IMR-90 (cell line): Measurements from ENCODE around the gene DOCK4. TPM values are rescaled to one million over a fixed set of nuclear protein-coding genes. Genes with fewer than 3 reads are reported as not detected.

Source experiments
- ATAC-seq: fragments of 200-7000 bp; cut with Tn5 transposase; 2 replicates; pipeline ENCODE4 v1.9.1; 2020; ENCODE audit warnings: low read depth, mild to moderate bottlenecking, moderate library complexity
- BruUV-seq: library from RNA; stranded (reverse); fragments of 400-500 nt; replicated peaks from 2 replicates; lab custom pipeline; 2021; lab: Mats Ljungman, UMichigan
- CTCF ChIA-PET: fragments of 300-600 bp; formaldehyde crosslinking; extraction: SDS; loops from one replicate; lab custom pipeline; 2021; ENCODE audit warnings: antibody characterized with exemption; lab: Yijun Ruan, JAX
- POLR2A ChIA-PET: fragments of 300-600 bp; sonication (Branson Sonifier 250); formaldehyde crosslinking; loops from one replicate; lab custom pipeline; 2022; ENCODE audit warnings: antibody characterized with exemption; ENCODE audit not compliant: unreplicated experiment; lab: Charles Lee
- DNase-seq: peaks from one replicate; pipeline ENCODE4 v3.0.0; 2013
- H2AFZ ChIP-seq: replicated peaks from 2 replicates; pipeline ENCODE3; 2013; ENCODE audit warnings: low read length, mild to moderate bottlenecking; ENCODE audit not compliant: poor library complexity
- H2AK5ac ChIP-seq: 2 replicates; pipeline ENCODE4 v1.6.1; 2013; ENCODE audit warnings: low read depth, low read length, inconsistent platforms
- H2AK9ac ChIP-seq: replicated peaks from 2 replicates; pipeline ENCODE3; 2013; ENCODE audit warnings: mild to moderate bottlenecking, low read depth, low read length, moderate library complexity; ENCODE audit not compliant: poor library complexity
- H2BK120ac ChIP-seq: 2 replicates; pipeline ENCODE4 v1.6.1; 2013; ENCODE audit warnings: low read depth, low read length, inconsistent platforms
- H2BK15ac ChIP-seq: 3 replicates; pipeline ENCODE4 v1.6.1; 2013; ENCODE audit warnings: low read depth, low read length, inconsistent platforms
- H2BK20ac ChIP-seq: 2 replicates; pipeline ENCODE4 v1.6.1; 2013; ENCODE audit warnings: low read depth, mild to moderate bottlenecking, inconsistent platforms, low read length, moderate library complexity
- H2BK5ac ChIP-seq: 2 replicates; pipeline ENCODE4 v1.6.1; 2013; ENCODE audit warnings: mild to moderate bottlenecking, low read depth, low read length, inconsistent platforms; ENCODE audit not compliant: poor library complexity, severe bottlenecking
- H3K14ac ChIP-seq: replicated peaks from 2 replicates; pipeline ENCODE4 v1.6.1; 2013; ENCODE audit warnings: low read depth, low read length, inconsistent platforms
- H3K18ac ChIP-seq: 2 replicates; pipeline ENCODE4 v1.6.1; 2013; ENCODE audit warnings: low read depth, low read length, control low read depth
- H3K23ac ChIP-seq: 2 replicates; pipeline ENCODE4 v1.6.1; 2013; ENCODE audit warnings: low read depth, low read length, inconsistent platforms
- H3K27ac ChIP-seq: 2 replicates; pipeline ENCODE4 v1.5.1; 2013; ENCODE audit warnings: mild to moderate bottlenecking, control low read depth, low read length; ENCODE audit not compliant: insufficient read depth
- H3K27me3 ChIP-seq: 2 replicates; pipeline ENCODE4 v1.6.1; 2013; ENCODE audit warnings: low read length; ENCODE audit not compliant: control insufficient read depth, insufficient read depth
- H3K36me3 ChIP-seq: 2 replicates; pipeline ENCODE4 v1.6.1; 2013; ENCODE audit warnings: low read length, mixed read lengths; ENCODE audit not compliant: control insufficient read depth, insufficient read depth
- H3K4ac ChIP-seq: 2 replicates; pipeline ENCODE4 v1.6.1; 2013; ENCODE audit warnings: low read depth, low read length, inconsistent platforms
- H3K4me1 ChIP-seq: 2 replicates; pipeline ENCODE4 v1.6.1; 2013; ENCODE audit warnings: low read length, mixed read lengths; ENCODE audit not compliant: control insufficient read depth, insufficient read depth
- H3K4me2 ChIP-seq: 2 replicates; pipeline ENCODE4 v1.6.1; 2013; ENCODE audit warnings: low read depth, mild to moderate bottlenecking, control low read depth, low read length, moderate library complexity
- H3K4me3 ChIP-seq: 2 replicates; pipeline ENCODE4 v1.5.1; 2013; ENCODE audit warnings: low read depth, mild to moderate bottlenecking, control low read depth, low read length, moderate library complexity; ENCODE audit not compliant: insufficient read depth
- H3K56ac ChIP-seq: 2 replicates; pipeline ENCODE4 v1.6.1; 2013; ENCODE audit warnings: low read length, inconsistent platforms; ENCODE audit not compliant: insufficient read depth; ENCODE audit errors: extremely low read depth
- H3K79me1 ChIP-seq, 2 experiments: 2 replicates each; pipeline ENCODE4 v1.6.1; 2013; ENCODE audit warnings: low read length in 2 of 2, inconsistent platforms in 1 of 2, low read depth in 1 of 2
- H3K9ac ChIP-seq: 2 replicates; pipeline ENCODE4 v1.6.1; 2013; ENCODE audit warnings: low read depth, low read length, control low read depth
- H3K9me1 ChIP-seq: 2 replicates; pipeline ENCODE4 v1.6.1; 2013; ENCODE audit warnings: low read length, inconsistent platforms; ENCODE audit not compliant: insufficient read depth
- H3K9me3 ChIP-seq: 2 replicates; pipeline ENCODE4 v1.6.1; 2013; ENCODE audit warnings: low read length; ENCODE audit not compliant: control insufficient read depth, insufficient read depth
- H4K20me1 ChIP-seq: 2 replicates; pipeline ENCODE4 v1.6.1; 2013; ENCODE audit warnings: low read length, inconsistent platforms; ENCODE audit not compliant: insufficient read depth
- H4K5ac ChIP-seq: 2 replicates; pipeline ENCODE4 v1.6.1; 2013; ENCODE audit warnings: mild to moderate bottlenecking, low read depth, low read length, control low read depth
- H4K8ac ChIP-seq, 2 experiments: 2 replicates each; pipeline ENCODE4 v1.6.1; 2013; ENCODE audit warnings: low read depth in 2 of 2, low read length in 2 of 2, control low read depth in 1 of 2, inconsistent platforms in 1 of 2
- H4K91ac ChIP-seq: 2 replicates; pipeline ENCODE4 v1.6.1; 2013; ENCODE audit warnings: low read depth, low read length, inconsistent platforms; ENCODE audit not compliant: insufficient read depth
- BHLHE40 ChIP-seq: fragments of 150-350 bp; IDR thresholded peaks from 2 replicates; pipeline ENCODE4 v1.6.1; 2016; ENCODE audit warnings: mild to moderate bottlenecking, low read depth, low read length
- CEBPB ChIP-seq: IDR thresholded peaks from 2 replicates; pipeline ENCODE4 v1.6.1; 2012; ENCODE audit warnings: low read depth, low read length, improper control_type of control experiment
- CHD1 ChIP-seq: IDR thresholded peaks from 2 replicates; pipeline ENCODE4 v1.6.1; 2012; ENCODE audit warnings: low read depth, low read length, improper control_type of control experiment
- CTCF ChIP-seq: conservative IDR thresholded peaks from 2 replicates; pipeline ENCODE4 v1.5.1; 2012; ENCODE audit warnings: mild to moderate bottlenecking, low read depth, low read length, improper control_type of control experiment
- FOS ChIP-seq: fragments of 150-350 bp; IDR thresholded peaks from 2 replicates; pipeline ENCODE4 v1.6.1; 2016; ENCODE audit warnings: low read depth, low read length
- MAFK ChIP-seq: IDR thresholded peaks from 2 replicates; pipeline ENCODE4 v1.6.1; 2012; ENCODE audit warnings: low read depth, low read length, improper control_type of control experiment
- MAZ ChIP-seq: IDR thresholded peaks from 2 replicates; pipeline ENCODE4 v1.6.1; 2012; ENCODE audit warnings: low read depth, mild to moderate bottlenecking, low read length, improper control_type of control experiment, moderate library complexity, borderline replicate concordance
- MXI1 ChIP-seq: IDR thresholded peaks from 2 replicates; pipeline ENCODE4 v1.6.1; 2012; ENCODE audit warnings: low read depth, mild to moderate bottlenecking, low read length, moderate library complexity, borderline replicate concordance
- NFE2L2 ChIP-seq: fragments of 150-350 bp; IDR thresholded peaks from 2 replicates; pipeline ENCODE4 v1.6.1; 2016; ENCODE audit warnings: low read depth, mild to moderate bottlenecking, low read length
- POLR2A ChIP-seq: IDR thresholded peaks from 2 replicates; pipeline ENCODE4 v1.6.1; 2012; ENCODE audit warnings: mild to moderate bottlenecking, low read depth, low read length
- RAD21 ChIP-seq: IDR thresholded peaks from 2 replicates; pipeline ENCODE4 v1.6.1; 2012; ENCODE audit warnings: low read length, improper control_type of control experiment
- RCOR1 ChIP-seq: IDR thresholded peaks from 2 replicates; pipeline ENCODE4 v1.6.1; 2012; ENCODE audit warnings: mild to moderate bottlenecking, low read length, improper control_type of control experiment; ENCODE audit not compliant: insufficient replicate concordance
- RFX5 ChIP-seq: IDR thresholded peaks from 2 replicates; pipeline ENCODE4 v1.8.0; 2012; ENCODE audit warnings: low read depth, mild to moderate bottlenecking, low read length, moderate library complexity
- SMC3 ChIP-seq: fragments of 150-350 bp; IDR thresholded peaks from 2 replicates; pipeline ENCODE4 v1.6.1; 2016; ENCODE audit warnings: low read depth, mild to moderate bottlenecking, antibody characterized with exemption, low read length, moderate library complexity
- WGBS, 2 experiments: methylation state at CpG; one replicate each; pipeline versions ENCODE4 v1.1.5 to v1.1.7; 2013; ENCODE audit warnings: missing lambda C conversion rate in 2 of 2; ENCODE audit not compliant: insufficient read length in 1 of 2; ENCODE audit errors: extremely low coverage in 2 of 2; 5-methylcytosine and 5-hydroxymethylcytosine counted together
- dilution Hi-C: fragments of 300-500 bp; cut with HindIII; formaldehyde crosslinking; loops from one replicate; pipeline ENCODE4 v1.14.3; 2018; ENCODE audit warnings: low sequenced_read_pairs; ENCODE audit not compliant: unreplicated experiment
- in situ Hi-C: fragments of 300-500 bp; cut with MboI; formaldehyde crosslinking; loops from 3 replicates; pipeline ENCODE4 v1.14.3; 2019; ENCODE audit warnings: low sequenced_read_pairs, inconsistent platforms, mixed read lengths
- intact Hi-C: fragments of 100-400 bp; cut with micrococcal nuclease; formaldehyde crosslinking; loops from 2 replicates; pipeline ENCODE4 v1.10.0; 2022
- polyA plus RNA-seq, 3 experiments: library from polyadenylated mRNA; depleted of rRNA; stranded (reverse); fragments of >200 nt; gene quantifications; 2 replicates each; pipeline ENCODE4 v1.2.3, GENCODE V29; 2012; ENCODE audit warnings: low replicate concordance in 1 of 3
- total RNA-seq: library from RNA; depleted of rRNA; stranded (reverse); fragments of >200 nt; gene quantifications from 2 replicates; pipeline ENCODE4 v1.2.3, GENCODE V29; 2012
- TF ChIP-seq, protein P1 (sequence below): fragments of 150-350 bp; IDR thresholded peaks from 2 replicates; pipeline ENCODE4 v1.6.1; 2017; ENCODE audit warnings: mild to moderate bottlenecking, antibody characterized with exemption, low read length, low read depth
- TF ChIP-seq, protein P2 (sequence below): fragments of 150-350 bp; IDR thresholded peaks from 2 replicates; pipeline ENCODE4 v1.6.1; 2016; ENCODE audit warnings: low read depth, mild to moderate bottlenecking, low read length, moderate library complexity, borderline replicate concordance

The DOCK4 gene
- total and polyA plus RNA-seq, 2 of the 4 experiments (the other 2 are of a cell fraction), result 4.4 to 12.2 TPM

- no peak overlapping the region for H2BK20ac ChIP-seq
- H3K4me2 ChIP-seq, result no peak overlapping the region
- no peak overlapping the region for H2AK5ac ChIP-seq
- no peaks in the 10 kb centered on the region; the same call in 1 of the 2 replicates for H3K9me1 ChIP-seq
- TF ChIP-seq SMC3 (no peak), BHLHE40 (no peak), CTCF (no peak), POLR2A (no peak), MAFK (no peak), FOS (no peak), NFE2L2 (no peak), CHD1 (no peak), MAZ (no peak), RAD21 (no peak), RCOR1 (no peak), MXI1 (no peak), RFX5 (no peak), CEBPB (no peak)
- TF ChIP-seq, protein P1, sequence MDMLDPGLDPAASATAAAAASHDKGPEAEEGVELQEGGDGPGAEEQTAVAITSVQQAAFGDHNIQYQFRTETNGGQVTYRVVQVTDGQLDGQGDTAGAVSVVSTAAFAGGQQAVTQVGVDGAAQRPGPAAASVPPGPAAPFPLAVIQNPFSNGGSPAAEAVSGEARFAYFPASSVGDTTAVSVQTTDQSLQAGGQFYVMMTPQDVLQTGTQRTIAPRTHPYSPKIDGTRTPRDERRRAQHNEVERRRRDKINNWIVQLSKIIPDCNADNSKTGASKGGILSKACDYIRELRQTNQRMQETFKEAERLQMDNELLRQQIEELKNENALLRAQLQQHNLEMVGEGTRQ, result no peak
- TF ChIP-seq, protein P2, sequence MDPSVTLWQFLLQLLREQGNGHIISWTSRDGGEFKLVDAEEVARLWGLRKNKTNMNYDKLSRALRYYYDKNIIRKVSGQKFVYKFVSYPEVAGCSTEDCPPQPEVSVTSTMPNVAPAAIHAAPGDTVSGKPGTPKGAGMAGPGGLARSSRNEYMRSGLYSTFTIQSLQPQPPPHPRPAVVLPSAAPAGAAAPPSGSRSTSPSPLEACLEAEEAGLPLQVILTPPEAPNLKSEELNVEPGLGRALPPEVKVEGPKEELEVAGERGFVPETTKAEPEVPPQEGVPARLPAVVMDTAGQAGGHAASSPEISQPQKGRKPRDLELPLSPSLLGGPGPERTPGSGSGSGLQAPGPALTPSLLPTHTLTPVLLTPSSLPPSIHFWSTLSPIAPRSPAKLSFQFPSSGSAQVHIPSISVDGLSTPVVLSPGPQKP, result no peak
- H3K79me1 ChIP-seq, result no peaks in the 10 kb centered on the region; a peak in 2 of 4 replicates
- H3K27ac ChIP-seq, result no peak overlapping the region
- H4K20me1 ChIP-seq, result no peaks in the 10 kb centered on the region
- H2BK15ac ChIP-seq, result no peak overlapping the region
- no peak overlapping the region for H3K9ac ChIP-seq
- no peak overlapping the region for H4K91ac ChIP-seq
- BruUV-seq, result no TSS peak
- no peak overlapping the region for H3K4me3 ChIP-seq
- dilution Hi-C loops, result no loop called here
- no peak overlapping the region for H4K8ac ChIP-seq
- ChIA-PET POLR2A (no interaction called here), CTCF (no interaction called here)
- no peak overlapping the region for H3K18ac ChIP-seq
- no peak overlapping the region for H3K4ac ChIP-seq
- in situ Hi-C loops, result no loop called here
- H3K9me3 ChIP-seq, result peaks cover 2% of the 10 kb centered on the region; the same call in 1 of the 2 replicates
- H2AK9ac ChIP-seq, result no peak overlapping the region
- ATAC-seq (no peak), DNase-seq (no peak)
- H2AFZ ChIP-seq, result no peak overlapping the region
- no peaks in the 10 kb centered on the region for H3K4me1 ChIP-seq
- H3K23ac ChIP-seq, result no peak overlapping the region
- H2BK5ac ChIP-seq, result no peak overlapping the region
- no peak overlapping the region for H4K5ac ChIP-seq
- 100% methylated on average over 1 of the region's 1 CpG; no CpG with 5 or more reads in 1 of the 2 experiments for WGBS, 2 experiments
- H3K27me3 ChIP-seq, result no peaks in the 10 kb centered on the region
- no peak overlapping the region for H2BK120ac ChIP-seq
- no peak overlapping the region for H3K14ac ChIP-seq
- intact Hi-C loops, result no loop called here
- 0 out of 2 replicates have a peak, but pooled peaks cover 1% of the 10 kb centered on the region for H3K36me3 ChIP-seq
- no peak overlapping the region for H3K56ac ChIP-seq
Measured at GRCh38 chr7:112171673-112172072, 34.5 kb downstream of the DOCK4 start.
